Neural cell (in vitro differentiated cells): ENCODE measurements around the gene L1CAM. TPM values are rescaled to one million over a fixed set of nuclear protein-coding genes. Genes with fewer than 3 reads are reported as not detected.

Experiments used
- H2AFZ ChIP-seq: fragments of 200-600, 300-800 bp; sonication (generic), shearing (Covaris generic); 2 replicates; pipeline ENCODE4 v1.6.0; 2014; ENCODE audit warnings: low read depth, mild to moderate bottlenecking, antibody characterized with exemption, low read length, moderate library complexity
- H3F3A ChIP-seq: fragments of 200-600 bp; shearing (Covaris generic); 2 replicates; pipeline ENCODE4 v1.6.1; 2016; ENCODE audit warnings: mild to moderate bottlenecking, moderate library complexity, mixed read lengths, antibody characterized with exemption, low read length; ENCODE audit not compliant: insufficient read depth, poor library complexity, severe bottlenecking
- H3K27ac ChIP-seq: fragments of 200-600, 300-800 bp; sonication (generic), shearing (Covaris generic); 2 replicates; pipeline ENCODE4 v1.5.1; 2014; ENCODE audit warnings: mild to moderate bottlenecking, low read length, moderate library complexity
- H3K27me3 ChIP-seq: fragments of 300-800, 200-600 bp; sonication (generic), shearing (Covaris generic); 2 replicates; pipeline ENCODE4 v1.6.0; 2014; ENCODE audit warnings: mild to moderate bottlenecking, low read depth, low read length, moderate library complexity; ENCODE audit not compliant: insufficient read depth
- H3K36me3 ChIP-seq: fragments of 300-800, 200-600 bp; sonication (generic), shearing (Covaris generic); 2 replicates; pipeline ENCODE4 v1.5.1; 2014; ENCODE audit warnings: mild to moderate bottlenecking, antibody characterized with exemption, low read length, moderate library complexity; ENCODE audit not compliant: insufficient read depth
- H3K4me2 ChIP-seq: fragments of 300-800, 200-600 bp; sonication (generic), shearing (Covaris generic); 2 replicates; pipeline ENCODE4 v1.6.0; 2014; ENCODE audit warnings: mild to moderate bottlenecking, low read length
- H3K4me3 ChIP-seq: fragments of 300-800, 200-600 bp; sonication (generic), shearing (Covaris generic); 2 replicates; pipeline ENCODE4 v1.5.1; 2014; ENCODE audit warnings: mild to moderate bottlenecking, low read length, moderate library complexity
- H3K79me2 ChIP-seq: fragments of 200-600 bp; shearing (Covaris generic); replicated peaks from 2 replicates; pipeline ENCODE4 v1.6.0; 2014; ENCODE audit warnings: mild to moderate bottlenecking, low read length, moderate library complexity; ENCODE audit not compliant: insufficient read depth
- H3K9ac ChIP-seq: fragments of 300-800, 200-600 bp; sonication (generic), shearing (Covaris generic); 2 replicates; pipeline ENCODE4 v1.6.1; 2016; ENCODE audit warnings: mild to moderate bottlenecking, low read length, mixed read lengths
- H3K9me2 ChIP-seq: fragments of 200-600 bp; shearing (Covaris generic); 2 replicates; pipeline ENCODE4 v1.6.1; 2016; ENCODE audit warnings: mild to moderate bottlenecking, low read length, mixed read lengths; ENCODE audit not compliant: insufficient read depth
- H3K9me3 ChIP-seq: fragments of 200-600, 300-800 bp; sonication (generic), shearing (Covaris generic); 2 replicates; pipeline ENCODE4 v1.6.1; 2016; ENCODE audit warnings: mild to moderate bottlenecking, mixed run types, low read length, moderate library complexity, mixed read lengths
- H4K20me1 ChIP-seq: fragments of 200-600 bp; shearing (Covaris generic); 2 replicates; pipeline ENCODE4 v1.6.1; 2016; ENCODE audit warnings: mild to moderate bottlenecking, mixed run types; ENCODE audit not compliant: insufficient read depth
- CTCF ChIP-seq: fragments of 450-650 bp; IDR thresholded peaks from 2 replicates; pipeline ENCODE4 v1.5.1; 2014; ENCODE audit warnings: antibody characterized with exemption, mild to moderate bottlenecking, moderate library complexity; ENCODE audit not compliant: poor library complexity, severe bottlenecking
- EP300 ChIP-seq: fragments of 450-650 bp; conservative IDR thresholded peaks from 2 replicates; pipeline ENCODE4 v1.6.1; 2014; ENCODE audit warnings: antibody characterized with exemption, mild to moderate bottlenecking, moderate library complexity; ENCODE audit not compliant: poor library complexity, severe bottlenecking
- EZH2 ChIP-seq: fragments of 200-600, 300-800 bp; shearing (Covaris generic), sonication (generic); IDR thresholded peaks from 2 replicates; pipeline ENCODE4 v1.6.1; 2014; ENCODE audit warnings: antibody characterized with exemption, low read length, borderline replicate concordance, mild to moderate bottlenecking; ENCODE audit not compliant: insufficient read depth, poor library complexity, severe bottlenecking
- MXI1 ChIP-seq: fragments of 450-650 bp; conservative IDR thresholded peaks from 2 replicates; pipeline ENCODE4 v1.6.1; 2014; ENCODE audit warnings: antibody characterized with exemption, mild to moderate bottlenecking; ENCODE audit not compliant: poor library complexity, severe bottlenecking
- POLR2AphosphoS5 ChIP-seq: IDR thresholded peaks from 2 replicates; pipeline ENCODE4 v1.6.1; 2012
- RAD21 ChIP-seq: fragments of 450-650 bp; conservative IDR thresholded peaks from 2 replicates; pipeline ENCODE4 v1.6.1; 2014; ENCODE audit warnings: antibody characterized with exemption, mild to moderate bottlenecking, moderate library complexity
- REST ChIP-seq: IDR thresholded peaks from 2 replicates; pipeline ENCODE4 v1.6.1; 2012; ENCODE audit warnings: borderline replicate concordance
- SMC3 ChIP-seq: fragments of 450-650 bp; conservative IDR thresholded peaks from 2 replicates; pipeline ENCODE4 v1.6.1; 2014; ENCODE audit warnings: antibody characterized with exemption, mild to moderate bottlenecking, moderate library complexity; ENCODE audit not compliant: poor library complexity
- TAF1 ChIP-seq: IDR thresholded peaks from 2 replicates; pipeline ENCODE4 v1.6.1; 2012; ENCODE audit warnings: low read depth
- polyA plus RNA-seq: library from polyadenylated mRNA; depleted of rRNA; stranded (reverse); fragments of >200 nt; gene quantifications from 2 replicates; pipeline ENCODE4 v1.2.3, GENCODE V29; 2014

The L1CAM gene
- polyA plus RNA-seq, 1 donor from 2014 or later, result 88.0 TPM

GRCh38 chrX:153909024-153909979, 23.3 kb upstream of the L1CAM start:
- H3K9me3 ChIP-seq, result no peaks in the 10 kb centered on the region
- H4K20me1 ChIP-seq, result no peaks in the 10 kb centered on the region

More at GRCh38 chrX:153909024-153909979, 23.3 kb upstream of the L1CAM start:
- Histone ChIP-seq H3K9me2 (no peaks in the 10 kb centered on the region), H2AFZ (no peak overlapping the region), H3K4me2 (no peak overlapping the region), H3K9ac (no peak overlapping the region), H3K27ac (no peak overlapping the region), H3K36me3 (no peaks in the 10 kb centered on the region), H3K4me3 (no peak overlapping the region), H3K79me2 (no peaks in the 10 kb centered on the region), H3K27me3 (no peaks in the 10 kb centered on the region), H3F3A (no peaks in the 10 kb centered on the region)
- TF ChIP-seq SMC3 (no peak), EP300 (no peak), REST (no peak), EZH2 (no peak), POLR2AphosphoS5 (no peak), TAF1 (no peak), CTCF (no peak), MXI1 (no peak), RAD21 (no peak)
